ENCODE data around the gene ADAD2. TPM values are rescaled to one million over a fixed set of nuclear protein-coding genes. Genes with fewer than 3 reads are reported as not detected.

ADAD2 gene
- total and polyA plus RNA-seq, 9 of the 15 experiments (the other 6 are each of a cell fraction or from before 2014, with no cell fraction given) = 0.07 TPM; not detected in 8

- no peak for TF ChIP-seq MEF2A (IDR thresholded peaks at IDR 0.05; ENCODE audit: control insufficient read depth, low read depth, low read length)
- TF ChIP-seq FOXP1 (CRISPR knock-in tag; IDR thresholded peaks at IDR 0.05) = no peak
- no peak for TF ChIP-seq ZNF277 (CRISPR knock-in tag; IDR thresholded peaks at IDR 0.05; ENCODE audit: borderline replicate concordance)
- TF ChIP-seq POLR2AphosphoS5 (IDR thresholded peaks at IDR 0.05; ENCODE audit: control insufficient read depth, insufficient read depth, low read depth, low read length) = no peak
- TF ChIP-seq DLX4 (CRISPR knock-in tag; IDR thresholded peaks at IDR 0.05) = no peak
- no peak for TF ChIP-seq PRPF4 (IDR thresholded peaks at IDR 0.05; ENCODE audit: insufficient read depth, low read depth, low read length, poor library complexity, severe bottlenecking)
- no peak for TF ChIP-seq HNRNPH1 (optimal IDR thresholded peaks at IDR 0.05; ENCODE audit: low read depth, low read length)
- TF ChIP-seq BRD9 (IDR thresholded peaks at IDR 0.05; ENCODE audit: low read depth, partially characterized antibody) = no peak
- TF ChIP-seq THRB (CRISPR knock-in tag; conservative IDR thresholded peaks at IDR 0.05) = no peak
- peak; percentile 27; the same call in 1 of the 2 replicates for TF ChIP-seq MBD2 (IDR thresholded peaks at IDR 0.05; ENCODE audit: borderline replicate concordance, low read depth)
- no peak for TF ChIP-seq TCF7L2 (IDR thresholded peaks at IDR 0.05; ENCODE audit: low read depth, low read length)
- TF ChIP-seq ELF1 (tag; IDR thresholded peaks at IDR 0.05) = no peak
- TF ChIP-seq BDP1 (IDR thresholded peaks at IDR 0.05; ENCODE audit: insufficient read depth, insufficient read length) = no peak
- no peak for TF ChIP-seq SFPQ (IDR thresholded peaks at IDR 0.05; ENCODE audit: low read depth, low read length)
- no peak for TF ChIP-seq MIER1 (IDR thresholded peaks at IDR 0.05; ENCODE audit: low read depth)
- TF ChIP-seq NR4A1 (CRISPR knock-in tag; IDR thresholded peaks at IDR 0.05) = no peak
- TF ChIP-seq NR4A1 (tag; IDR thresholded peaks at IDR 0.05) = no peak
- TF ChIP-seq NR2C2 (CRISPR knock-in tag; IDR thresholded peaks at IDR 0.05) = no peak
- no peak for TF ChIP-seq NR2C2 (tag; IDR thresholded peaks at IDR 0.05)
- TF ChIP-seq MYC (IDR thresholded peaks at IDR 0.05; ENCODE audit: low read depth, low read length) = no peak
- 0 out of 2 replicates have a peak, but pooled peaks have one; percentile 42 for TF ChIP-seq MYC (CRISPR knock-in tag; IDR thresholded peaks at IDR 0.05; ENCODE audit: borderline replicate concordance, low read depth)
- no peak for TF ChIP-seq SP2 (IDR thresholded peaks at IDR 0.05; ENCODE audit: extremely low read depth, low read depth, low read length, poor library complexity, severe bottlenecking)
These were observed 46.6 kb upstream of the ADAD2 start (continued) for GRCh38 chr16:84144209-84144858.

All from K562 (cell line).